SU-DHL-6 (cell line): ENCODE data around the gene ZNF205.
"Not testable (repeated sequence)": the region's sequence is repeated elsewhere in the genome, so short reads cannot be mapped to it uniquely, and the experiment has no call there.

ENCODE experiments used
- EZH2phosphoT487 ChIP-seq: fragments of 200-600 bp; sonication (generic), shearing (Covaris generic); conservative IDR thresholded peaks from 2 replicates; pipeline ENCODE4 v1.6.1; 2018; ENCODE audit warnings: mild to moderate bottlenecking, antibody characterized with exemption, low read length, moderate library complexity, mixed read lengths
- TF ChIP-seq, protein P1 (sequence below): fragments of 200-600 bp; sonication (generic); IDR thresholded peaks from one replicate; pipeline ENCODE4 v1.5.1; 2017; ENCODE audit warnings: antibody characterized with exemption, mild to moderate bottlenecking, low read length, moderate library complexity; ENCODE audit not compliant: insufficient read depth, poor library complexity, severe bottlenecking

DNA sequence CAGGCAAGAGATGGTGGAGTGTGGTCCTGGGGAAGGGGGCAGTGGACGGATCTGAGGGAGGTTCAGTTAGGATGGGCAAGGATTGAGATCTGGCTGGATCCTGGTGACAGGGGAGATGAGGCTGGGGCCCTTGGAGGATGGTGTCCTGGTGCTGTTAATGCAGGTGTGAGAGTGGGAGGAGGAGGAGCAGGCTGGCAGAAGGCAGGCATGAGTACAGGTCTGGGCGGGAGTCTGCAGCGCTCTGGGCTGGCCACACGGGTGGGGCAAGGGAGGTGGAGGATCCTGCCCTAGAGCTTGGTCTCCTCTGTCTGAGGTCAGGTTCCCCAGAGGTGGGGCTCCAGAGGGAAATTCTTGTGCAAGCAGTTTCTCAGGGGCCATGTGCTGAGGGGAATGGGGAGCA is 40.2 kb upstream of the ZNF205 start:
- TF ChIP-seq, protein P1, sequence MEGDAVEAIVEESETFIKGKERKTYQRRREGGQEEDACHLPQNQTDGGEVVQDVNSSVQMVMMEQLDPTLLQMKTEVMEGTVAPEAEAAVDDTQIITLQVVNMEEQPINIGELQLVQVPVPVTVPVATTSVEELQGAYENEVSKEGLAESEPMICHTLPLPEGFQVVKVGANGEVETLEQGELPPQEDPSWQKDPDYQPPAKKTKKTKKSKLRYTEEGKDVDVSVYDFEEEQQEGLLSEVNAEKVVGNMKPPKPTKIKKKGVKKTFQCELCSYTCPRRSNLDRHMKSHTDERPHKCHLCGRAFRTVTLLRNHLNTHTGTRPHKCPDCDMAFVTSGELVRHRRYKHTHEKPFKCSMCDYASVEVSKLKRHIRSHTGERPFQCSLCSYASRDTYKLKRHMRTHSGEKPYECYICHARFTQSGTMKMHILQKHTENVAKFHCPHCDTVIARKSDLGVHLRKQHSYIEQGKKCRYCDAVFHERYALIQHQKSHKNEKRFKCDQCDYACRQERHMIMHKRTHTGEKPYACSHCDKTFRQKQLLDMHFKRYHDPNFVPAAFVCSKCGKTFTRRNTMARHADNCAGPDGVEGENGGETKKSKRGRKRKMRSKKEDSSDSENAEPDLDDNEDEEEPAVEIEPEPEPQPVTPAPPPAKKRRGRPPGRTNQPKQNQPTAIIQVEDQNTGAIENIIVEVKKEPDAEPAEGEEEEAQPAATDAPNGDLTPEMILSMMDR: not testable (repeated sequence)
- TF ChIP-seq EZH2phosphoT487: not testable (repeated sequence)
